Measurements from ENCODE around the gene PLCB1.

PLCB1 gene

GRCh38 chr20:8250539-8251200, 118.6 kb downstream of the PLCB1 start:
- DNase-seq: no peak

GRCh38 chr20:8251201-8251575, 119.1 kb downstream of the PLCB1 start:
- DNase-seq: no peak

GRCh38 chr20:8254911-8255582, 123.0 kb downstream of the PLCB1 start:
- DNase-seq: no peak

GRCh38 chr20:8255945-8256632, 124.0 kb downstream of the PLCB1 start:
- DNase-seq: no peak

GRCh38 chr20:8260837-8261251, 128.8 kb downstream of the PLCB1 start:
- DNase-seq: no peak

GRCh38 chr20:8262721-8263120, 130.7 kb downstream of the PLCB1 start:
- DNase-seq: no peak

GRCh38 chr20:8265588-8265987, 133.5 kb downstream of the PLCB1 start:
- DNase-seq: no peak

GRCh38 chr20:8267009-8267408, 134.9 kb downstream of the PLCB1 start:
- DNase-seq: peak; percentile 30

GRCh38 chr20:8271727-8272126, 139.7 kb downstream of the PLCB1 start:
- DNase-seq: no peak

GRCh38 chr20:8272766-8273165, 140.7 kb downstream of the PLCB1 start:
- no peak for DNase-seq

- DNase-seq: no peak
Observed at GRCh38 chr20:8284902-8285301, 152.8 kb downstream of the PLCB1 start.

- DNase-seq: peak; percentile 99
Observed at GRCh38 chr20:8287340-8287739, 155.3 kb downstream of the PLCB1 start.

- no peak for DNase-seq
Observed at GRCh38 chr20:8291200-8291599, 159.1 kb downstream of the PLCB1 start.

GRCh38 chr20:8291873-8292272, 159.8 kb downstream of the PLCB1 start:
- DNase-seq: no peak

GRCh38 chr20:8292793-8293192, 160.7 kb downstream of the PLCB1 start:
- DNase-seq: no peak

- DNase-seq: no peak
Observed at GRCh38 chr20:8293750-8294149, 161.7 kb downstream of the PLCB1 start.

GRCh38 chr20:8296536-8296935, 164.5 kb downstream of the PLCB1 start:
- no peak for DNase-seq

GRCh38 chr20:8298426-8299043, 166.5 kb downstream of the PLCB1 start:
- DNase-seq: no peak

GRCh38 chr20:8299921-8300320, 167.9 kb downstream of the PLCB1 start:
- DNase-seq: no peak

GRCh38 chr20:8301655-8302054, 169.6 kb downstream of the PLCB1 start:
- DNase-seq: no peak

GRCh38 chr20:8303651-8304050, 171.6 kb downstream of the PLCB1 start:
- DNase-seq: no peak

- no peak for DNase-seq
Observed at GRCh38 chr20:8304124-8304816, 172.2 kb downstream of the PLCB1 start.

GRCh38 chr20:8305449-8305978, 173.4 kb downstream of the PLCB1 start:
- DNase-seq: peak; percentile 30

All from NCI-H2171 treated with DMSO at 0.1 percent for 48 hours (cell line).